WTC11 (cell line): ENCODE measurements around the gene ZMIZ1. TPM values are rescaled to one million over a fixed set of nuclear protein-coding genes. Genes with fewer than 3 reads are reported as not detected.

Experiments used
- ATF1 ChIP-seq: sonication (generic); formaldehyde crosslinking; IDR thresholded peaks from 2 replicates; pipeline ENCODE4 v1.8.1; 2023; ENCODE audit warnings: mild to moderate bottlenecking, moderate library complexity, missing genetic modification reagents
- FOXJ3 ChIP-seq: sonication (generic); formaldehyde crosslinking; IDR thresholded peaks from 2 replicates; pipeline ENCODE4 v1.9.0; 2021; ENCODE audit warnings: missing genetic modification reagents, mild to moderate bottlenecking, borderline replicate concordance
- GABPB1 ChIP-seq: sonication (generic); formaldehyde crosslinking; IDR thresholded peaks from 2 replicates; pipeline ENCODE4 v1.8.1; 2023; ENCODE audit warnings: mild to moderate bottlenecking, missing genetic modification reagents
- GRHL2 ChIP-seq: fragments of 250-450 bp; sonication (Bioruptor Pico); IDR thresholded peaks from 2 replicates; pipeline ENCODE4 v1.8.0; 2022; ENCODE audit warnings: mild to moderate bottlenecking, moderate library complexity; ENCODE audit not compliant: insufficient replicate concordance, severe bottlenecking
- HMGA2 ChIP-seq: fragments of 250-450 bp; sonication (Bioruptor Pico); IDR thresholded peaks from 2 replicates; pipeline ENCODE4 v1.4.0; 2021; ENCODE audit warnings: mild to moderate bottlenecking, moderate library complexity
- JAZF1 ChIP-seq: fragments of 250-450 bp; sonication (Bioruptor Pico); IDR thresholded peaks from 2 replicates; pipeline ENCODE4 v1.9.0; 2021; ENCODE audit warnings: moderate library complexity, mild to moderate bottlenecking, inconsistent platforms
- KAT7 ChIP-seq: sonication (generic); formaldehyde crosslinking; IDR thresholded peaks from 2 replicates; pipeline ENCODE4 v1.8.1; 2023; ENCODE audit warnings: missing genetic modification reagents, mild to moderate bottlenecking, borderline replicate concordance
- MXD4 ChIP-seq: fragments of 250-450 bp; sonication (Bioruptor Pico); IDR thresholded peaks from 2 replicates; pipeline ENCODE4 v1.8.0; 2021; ENCODE audit warnings: mild to moderate bottlenecking, moderate library complexity, borderline replicate concordance
- OVOL2 ChIP-seq: fragments of 250-450 bp; sonication (Bioruptor Pico); IDR thresholded peaks from 2 replicates; pipeline ENCODE4 v1.9.0; 2021; ENCODE audit warnings: mild to moderate bottlenecking, borderline replicate concordance
- SP1 ChIP-seq: sonication (generic); formaldehyde crosslinking; conservative IDR thresholded peaks from 2 replicates; pipeline ENCODE4 v1.8.1; 2022; ENCODE audit warnings: missing genetic modification reagents
- ZNF232 ChIP-seq: sonication (generic); formaldehyde crosslinking; IDR thresholded peaks from 2 replicates; pipeline ENCODE4 v1.8.0; 2022; ENCODE audit warnings: mild to moderate bottlenecking, missing genetic modification reagents
- ZNF263 ChIP-seq: sonication (generic); formaldehyde crosslinking; IDR thresholded peaks from 2 replicates; pipeline ENCODE4 v1.8.1; 2022; ENCODE audit warnings: low read depth, mild to moderate bottlenecking, moderate library complexity, missing genetic modification reagents
- ZNF416 ChIP-seq: fragments of 250-450 bp; sonication (Bioruptor Pico); IDR thresholded peaks from 2 replicates; pipeline ENCODE4 v1.9.0; 2021; ENCODE audit warnings: mild to moderate bottlenecking, inconsistent platforms
- ZNF671 ChIP-seq: fragments of 250-450 bp; sonication (Bioruptor Pico); IDR thresholded peaks from 2 replicates; pipeline ENCODE4 v1.8.0; 2021; ENCODE audit warnings: mild to moderate bottlenecking
- total RNA-seq: library from RNA; stranded (reverse); gene quantifications from 3 replicates; pipeline ENCODE4 v1.2.3, GENCODE V29; 2021
- TF ChIP-seq, protein P1 (sequence below): sonication (generic); formaldehyde crosslinking; conservative IDR thresholded peaks from 2 replicates; pipeline ENCODE4 v1.8.1; 2022; ENCODE audit warnings: mild to moderate bottlenecking, missing genetic modification reagents
- TF ChIP-seq, protein P2 (sequence below): fragments of 250-450 bp; sonication (Bioruptor Pico); IDR thresholded peaks from 2 replicates; pipeline ENCODE4 v1.9.0; 2021; ENCODE audit warnings: moderate library complexity, mild to moderate bottlenecking, inconsistent platforms, borderline replicate concordance
- TF ChIP-seq, protein P3 (sequence below): sonication (generic); formaldehyde crosslinking; IDR thresholded peaks from 2 replicates; pipeline ENCODE4 v1.8.0; 2022; ENCODE audit warnings: mild to moderate bottlenecking, missing genetic modification reagents
- TF ChIP-seq, protein P4 (sequence below): sonication (generic); formaldehyde crosslinking; IDR thresholded peaks from 2 replicates; pipeline ENCODE4 v1.8.1; 2023; ENCODE audit warnings: mild to moderate bottlenecking, missing genetic modification reagents
- TF ChIP-seq, protein P5 (sequence below): fragments of 250-450 bp; sonication (Bioruptor Pico); IDR thresholded peaks from 2 replicates; pipeline ENCODE4 v1.9.0; 2021; ENCODE audit warnings: mild to moderate bottlenecking
- TF ChIP-seq, protein P6 (sequence below): sonication (generic); formaldehyde crosslinking; IDR thresholded peaks from 2 replicates; pipeline ENCODE4 v1.8.0; 2022; ENCODE audit warnings: mild to moderate bottlenecking, missing genetic modification reagents
- TF ChIP-seq, protein P7 (sequence below): sonication (generic); formaldehyde crosslinking; IDR thresholded peaks from 2 replicates; pipeline ENCODE4 v1.8.1; 2023; ENCODE audit warnings: mild to moderate bottlenecking, missing genetic modification reagents, moderate library complexity
- TF ChIP-seq, protein P8 (sequence below): sonication (generic); formaldehyde crosslinking; conservative IDR thresholded peaks from 2 replicates; pipeline ENCODE4 v1.8.1; 2023; ENCODE audit warnings: mild to moderate bottlenecking, low read depth, missing genetic modification reagents, moderate library complexity
- TF ChIP-seq, protein P9 (sequence below): sonication (generic); formaldehyde crosslinking; IDR thresholded peaks from 2 replicates; pipeline ENCODE4 v1.8.1; 2023; ENCODE audit warnings: mild to moderate bottlenecking, missing genetic modification reagents, borderline replicate concordance

The ZMIZ1 gene
- total RNA-seq, 1 experiment from 2014 or later = 44.4 TPM

DNA sequence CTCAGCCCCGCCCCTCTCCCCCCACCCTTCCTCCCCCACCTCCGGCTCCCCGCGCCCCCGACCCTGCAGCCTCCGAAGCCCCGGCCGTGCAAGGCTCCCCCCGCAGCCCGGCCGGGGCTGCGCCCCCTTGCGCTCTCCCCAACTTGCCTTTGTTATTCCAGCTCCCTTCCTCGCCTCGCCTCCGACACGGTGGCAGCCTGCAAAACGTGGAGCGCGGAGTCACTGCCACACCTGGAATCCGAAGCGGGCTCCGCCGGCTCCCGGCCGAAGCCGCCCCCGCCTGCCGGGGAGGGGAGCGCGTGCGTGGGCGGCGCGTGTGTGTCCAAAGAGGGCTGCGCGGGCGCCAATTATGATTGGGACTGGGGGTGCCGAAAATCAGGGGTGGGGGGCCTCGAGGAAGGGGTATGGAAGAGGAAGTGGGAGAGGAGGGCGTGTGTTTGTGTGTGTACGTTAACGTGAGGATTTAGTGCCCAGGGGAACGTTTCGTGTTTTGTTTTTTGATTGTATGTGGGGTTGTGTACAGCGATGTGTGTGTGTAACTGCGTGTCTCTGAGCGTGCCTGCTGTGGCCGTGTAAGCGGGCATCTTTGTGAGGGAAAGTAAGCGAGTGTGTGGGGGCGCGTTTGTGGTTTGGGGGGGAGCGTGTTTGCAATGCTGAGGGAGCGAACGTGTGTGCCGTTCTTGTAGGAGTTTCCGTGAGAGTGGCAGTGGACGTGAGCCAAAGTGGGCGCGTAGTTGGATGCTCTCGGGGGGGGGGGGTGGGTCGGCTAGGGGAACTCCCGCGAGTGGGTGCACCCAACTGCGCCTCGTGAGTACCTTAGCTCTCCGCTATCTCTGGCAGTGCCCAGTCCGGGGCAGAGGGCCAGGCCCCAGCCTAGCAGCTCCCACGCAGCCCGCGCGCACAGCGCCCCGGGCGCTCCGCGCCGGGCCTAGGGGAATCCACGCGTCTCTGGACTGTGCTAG lies 1.2 kb upstream of the ZMIZ1 start (continued):
- TF ChIP-seq FOXJ3 = no peak
- TF ChIP-seq GRHL2 = no peak
- TF ChIP-seq ATF1 (CRISPR knock-in tag) = no peak
- TF ChIP-seq, protein P1, sequence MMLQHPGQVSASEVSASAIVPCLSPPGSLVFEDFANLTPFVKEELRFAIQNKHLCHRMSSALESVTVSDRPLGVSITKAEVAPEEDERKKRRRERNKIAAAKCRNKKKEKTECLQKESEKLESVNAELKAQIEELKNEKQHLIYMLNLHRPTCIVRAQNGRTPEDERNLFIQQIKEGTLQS (CRISPR knock-in tag) = no peak
- no peak for TF ChIP-seq ZNF671 (CRISPR knock-in tag)
- TF ChIP-seq, protein P2, sequence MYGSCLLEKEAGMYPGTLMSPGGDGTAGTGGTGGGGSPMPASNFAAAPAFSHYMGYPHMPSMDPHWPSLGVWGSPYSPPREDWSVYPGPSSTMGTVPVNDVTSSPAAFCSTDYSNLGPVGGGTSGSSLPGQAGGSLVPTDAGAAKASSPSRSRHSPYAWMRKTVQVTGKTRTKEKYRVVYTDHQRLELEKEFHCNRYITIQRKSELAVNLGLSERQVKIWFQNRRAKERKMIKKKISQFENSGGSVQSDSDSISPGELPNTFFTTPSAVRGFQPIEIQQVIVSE (CRISPR knock-in tag) = no peak
- TF ChIP-seq, protein P3, sequence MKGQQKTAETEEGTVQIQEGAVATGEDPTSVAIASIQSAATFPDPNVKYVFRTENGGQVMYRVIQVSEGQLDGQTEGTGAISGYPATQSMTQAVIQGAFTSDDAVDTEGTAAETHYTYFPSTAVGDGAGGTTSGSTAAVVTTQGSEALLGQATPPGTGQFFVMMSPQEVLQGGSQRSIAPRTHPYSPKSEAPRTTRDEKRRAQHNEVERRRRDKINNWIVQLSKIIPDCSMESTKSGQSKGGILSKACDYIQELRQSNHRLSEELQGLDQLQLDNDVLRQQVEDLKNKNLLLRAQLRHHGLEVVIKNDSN = no peak
- TF ChIP-seq, protein P4, sequence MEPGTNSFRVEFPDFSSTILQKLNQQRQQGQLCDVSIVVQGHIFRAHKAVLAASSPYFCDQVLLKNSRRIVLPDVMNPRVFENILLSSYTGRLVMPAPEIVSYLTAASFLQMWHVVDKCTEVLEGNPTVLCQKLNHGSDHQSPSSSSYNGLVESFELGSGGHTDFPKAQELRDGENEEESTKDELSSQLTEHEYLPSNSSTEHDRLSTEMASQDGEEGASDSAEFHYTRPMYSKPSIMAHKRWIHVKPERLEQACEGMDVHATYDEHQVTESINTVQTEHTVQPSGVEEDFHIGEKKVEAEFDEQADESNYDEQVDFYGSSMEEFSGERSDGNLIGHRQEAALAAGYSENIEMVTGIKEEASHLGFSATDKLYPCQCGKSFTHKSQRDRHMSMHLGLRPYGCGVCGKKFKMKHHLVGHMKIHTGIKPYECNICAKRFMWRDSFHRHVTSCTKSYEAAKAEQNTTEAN = peak; percentile 73; the same call in 1 of the 2 replicates
- TF ChIP-seq, protein P5, sequence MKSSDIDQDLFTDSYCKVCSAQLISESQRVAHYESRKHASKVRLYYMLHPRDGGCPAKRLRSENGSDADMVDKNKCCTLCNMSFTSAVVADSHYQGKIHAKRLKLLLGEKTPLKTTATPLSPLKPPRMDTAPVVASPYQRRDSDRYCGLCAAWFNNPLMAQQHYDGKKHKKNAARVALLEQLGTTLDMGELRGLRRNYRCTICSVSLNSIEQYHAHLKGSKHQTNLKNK (CRISPR knock-in tag) = no peak
- TF ChIP-seq, protein P6, sequence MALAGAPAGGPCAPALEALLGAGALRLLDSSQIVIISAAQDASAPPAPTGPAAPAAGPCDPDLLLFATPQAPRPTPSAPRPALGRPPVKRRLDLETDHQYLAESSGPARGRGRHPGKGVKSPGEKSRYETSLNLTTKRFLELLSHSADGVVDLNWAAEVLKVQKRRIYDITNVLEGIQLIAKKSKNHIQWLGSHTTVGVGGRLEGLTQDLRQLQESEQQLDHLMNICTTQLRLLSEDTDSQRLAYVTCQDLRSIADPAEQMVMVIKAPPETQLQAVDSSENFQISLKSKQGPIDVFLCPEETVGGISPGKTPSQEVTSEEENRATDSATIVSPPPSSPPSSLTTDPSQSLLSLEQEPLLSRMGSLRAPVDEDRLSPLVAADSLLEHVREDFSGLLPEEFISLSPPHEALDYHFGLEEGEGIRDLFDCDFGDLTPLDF (CRISPR knock-in tag) = no peak
- no peak for TF ChIP-seq HMGA2 (CRISPR knock-in tag)
- TF ChIP-seq, protein P7, sequence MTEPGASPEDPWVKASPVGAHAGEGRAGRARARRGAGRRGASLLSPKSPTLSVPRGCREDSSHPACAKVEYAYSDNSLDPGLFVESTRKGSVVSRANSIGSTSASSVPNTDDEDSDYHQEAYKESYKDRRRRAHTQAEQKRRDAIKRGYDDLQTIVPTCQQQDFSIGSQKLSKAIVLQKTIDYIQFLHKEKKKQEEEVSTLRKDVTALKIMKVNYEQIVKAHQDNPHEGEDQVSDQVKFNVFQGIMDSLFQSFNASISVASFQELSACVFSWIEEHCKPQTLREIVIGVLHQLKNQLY = no peak
- TF ChIP-seq ZNF263 (CRISPR knock-in tag) = no peak
- TF ChIP-seq GABPB1 = no peak
- no peak for TF ChIP-seq MXD4 (CRISPR knock-in tag)
- TF ChIP-seq OVOL2 (CRISPR knock-in tag) = no peak
- TF ChIP-seq, protein P8, sequence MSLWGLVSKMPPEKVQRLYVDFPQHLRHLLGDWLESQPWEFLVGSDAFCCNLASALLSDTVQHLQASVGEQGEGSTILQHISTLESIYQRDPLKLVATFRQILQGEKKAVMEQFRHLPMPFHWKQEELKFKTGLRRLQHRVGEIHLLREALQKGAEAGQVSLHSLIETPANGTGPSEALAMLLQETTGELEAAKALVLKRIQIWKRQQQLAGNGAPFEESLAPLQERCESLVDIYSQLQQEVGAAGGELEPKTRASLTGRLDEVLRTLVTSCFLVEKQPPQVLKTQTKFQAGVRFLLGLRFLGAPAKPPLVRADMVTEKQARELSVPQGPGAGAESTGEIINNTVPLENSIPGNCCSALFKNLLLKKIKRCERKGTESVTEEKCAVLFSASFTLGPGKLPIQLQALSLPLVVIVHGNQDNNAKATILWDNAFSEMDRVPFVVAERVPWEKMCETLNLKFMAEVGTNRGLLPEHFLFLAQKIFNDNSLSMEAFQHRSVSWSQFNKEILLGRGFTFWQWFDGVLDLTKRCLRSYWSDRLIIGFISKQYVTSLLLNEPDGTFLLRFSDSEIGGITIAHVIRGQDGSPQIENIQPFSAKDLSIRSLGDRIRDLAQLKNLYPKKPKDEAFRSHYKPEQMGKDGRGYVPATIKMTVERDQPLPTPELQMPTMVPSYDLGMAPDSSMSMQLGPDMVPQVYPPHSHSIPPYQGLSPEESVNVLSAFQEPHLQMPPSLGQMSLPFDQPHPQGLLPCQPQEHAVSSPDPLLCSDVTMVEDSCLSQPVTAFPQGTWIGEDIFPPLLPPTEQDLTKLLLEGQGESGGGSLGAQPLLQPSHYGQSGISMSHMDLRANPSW = no peak
- no peak for TF ChIP-seq KAT7 (CRISPR knock-in tag)
- TF ChIP-seq ZNF416 (CRISPR knock-in tag) = no peak
- peak; percentile 75 for TF ChIP-seq SP1
- TF ChIP-seq ZNF232 (CRISPR knock-in tag) = 0 out of 2 replicates have a peak, but pooled peaks have one; percentile 43
- TF ChIP-seq, protein P9, sequence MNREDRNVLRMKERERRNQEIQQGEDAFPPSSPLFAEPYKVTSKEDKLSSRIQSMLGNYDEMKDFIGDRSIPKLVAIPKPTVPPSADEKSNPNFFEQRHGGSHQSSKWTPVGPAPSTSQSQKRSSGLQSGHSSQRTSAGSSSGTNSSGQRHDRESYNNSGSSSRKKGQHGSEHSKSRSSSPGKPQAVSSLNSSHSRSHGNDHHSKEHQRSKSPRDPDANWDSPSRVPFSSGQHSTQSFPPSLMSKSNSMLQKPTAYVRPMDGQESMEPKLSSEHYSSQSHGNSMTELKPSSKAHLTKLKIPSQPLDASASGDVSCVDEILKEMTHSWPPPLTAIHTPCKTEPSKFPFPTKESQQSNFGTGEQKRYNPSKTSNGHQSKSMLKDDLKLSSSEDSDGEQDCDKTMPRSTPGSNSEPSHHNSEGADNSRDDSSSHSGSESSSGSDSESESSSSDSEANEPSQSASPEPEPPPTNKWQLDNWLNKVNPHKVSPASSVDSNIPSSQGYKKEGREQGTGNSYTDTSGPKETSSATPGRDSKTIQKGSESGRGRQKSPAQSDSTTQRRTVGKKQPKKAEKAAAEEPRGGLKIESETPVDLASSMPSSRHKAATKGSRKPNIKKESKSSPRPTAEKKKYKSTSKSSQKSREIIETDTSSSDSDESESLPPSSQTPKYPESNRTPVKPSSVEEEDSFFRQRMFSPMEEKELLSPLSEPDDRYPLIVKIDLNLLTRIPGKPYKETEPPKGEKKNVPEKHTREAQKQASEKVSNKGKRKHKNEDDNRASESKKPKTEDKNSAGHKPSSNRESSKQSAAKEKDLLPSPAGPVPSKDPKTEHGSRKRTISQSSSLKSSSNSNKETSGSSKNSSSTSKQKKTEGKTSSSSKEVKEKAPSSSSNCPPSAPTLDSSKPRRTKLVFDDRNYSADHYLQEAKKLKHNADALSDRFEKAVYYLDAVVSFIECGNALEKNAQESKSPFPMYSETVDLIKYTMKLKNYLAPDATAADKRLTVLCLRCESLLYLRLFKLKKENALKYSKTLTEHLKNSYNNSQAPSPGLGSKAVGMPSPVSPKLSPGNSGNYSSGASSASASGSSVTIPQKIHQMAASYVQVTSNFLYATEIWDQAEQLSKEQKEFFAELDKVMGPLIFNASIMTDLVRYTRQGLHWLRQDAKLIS (CRISPR knock-in tag) = no peak
- TF ChIP-seq JAZF1 (CRISPR knock-in tag) = no peak
